ENCODE data around the gene CACNA2D3.

Gene CACNA2D3

DNA sequence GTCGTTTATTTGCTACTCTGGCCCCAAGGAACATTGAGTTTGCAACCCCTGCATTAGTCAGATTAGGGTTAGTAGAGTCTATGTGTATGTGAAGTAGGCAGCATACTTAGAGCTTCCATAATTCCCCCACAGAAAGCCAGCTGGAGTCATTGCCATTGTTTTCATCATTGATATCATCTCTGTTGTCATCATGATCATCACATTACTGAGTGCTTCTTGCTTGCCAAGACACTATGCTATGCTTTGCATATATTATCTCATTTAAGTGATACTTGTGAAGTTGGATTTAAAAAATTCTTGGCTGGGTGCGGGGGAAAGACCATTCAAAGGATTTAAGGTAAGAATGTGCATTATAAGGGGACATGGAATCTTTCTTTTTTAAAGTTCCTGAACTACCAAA lies 209.0 kb downstream of the CACNA2D3 start:
- no peaks in the 10 kb centered on the region for H3K9me3 ChIP-seq (ENCODE audit: control insufficient read depth in 2 of 2, low read length in 2 of 2)
- H3K4me3 ChIP-seq (ENCODE audit: low read length in 2 of 2): no peak overlapping the region
- no peak overlapping the region for H3K27ac ChIP-seq (ENCODE audit: low read length)
- H3K27me3 ChIP-seq (ENCODE audit: control insufficient read depth in 1 of 2, insufficient read depth in 2 of 2, low read length in 2 of 2): no peaks in the 10 kb centered on the region
- H3K36me3 ChIP-seq (ENCODE audit: control insufficient read depth in 2 of 2, insufficient read depth in 2 of 2, low read length in 2 of 2): no peaks in the 10 kb centered on the region
- H3K4me1 ChIP-seq (ENCODE audit: control insufficient read depth, insufficient read depth, low read length): no peaks in the 10 kb centered on the region
- H3K9ac ChIP-seq (ENCODE audit: low read length in 2 of 2): no peak overlapping the region

GRCh38 chr3:54337846-54338245 lies 215.5 kb downstream of the CACNA2D3 start:
- Histone ChIP-seq H3K36me3 (ENCODE audit: control insufficient read depth in 2 of 2, insufficient read depth in 2 of 2, low read length in 2 of 2) (no peaks in the 10 kb centered on the region), H3K27ac (ENCODE audit: low read length) (no peak overlapping the region), H3K4me1 (ENCODE audit: control insufficient read depth, insufficient read depth, low read length) (no peaks in the 10 kb centered on the region), H3K9me3 (ENCODE audit: control insufficient read depth in 2 of 2, low read length in 2 of 2) (no peaks in the 10 kb centered on the region), H3K4me3 (ENCODE audit: low read length in 2 of 2) (no peak overlapping the region), H3K9ac (ENCODE audit: low read length in 2 of 2) (no peak overlapping the region), H3K27me3 (ENCODE audit: control insufficient read depth in 1 of 2, insufficient read depth in 2 of 2, low read length in 2 of 2) (no peaks in the 10 kb centered on the region)

DNA sequence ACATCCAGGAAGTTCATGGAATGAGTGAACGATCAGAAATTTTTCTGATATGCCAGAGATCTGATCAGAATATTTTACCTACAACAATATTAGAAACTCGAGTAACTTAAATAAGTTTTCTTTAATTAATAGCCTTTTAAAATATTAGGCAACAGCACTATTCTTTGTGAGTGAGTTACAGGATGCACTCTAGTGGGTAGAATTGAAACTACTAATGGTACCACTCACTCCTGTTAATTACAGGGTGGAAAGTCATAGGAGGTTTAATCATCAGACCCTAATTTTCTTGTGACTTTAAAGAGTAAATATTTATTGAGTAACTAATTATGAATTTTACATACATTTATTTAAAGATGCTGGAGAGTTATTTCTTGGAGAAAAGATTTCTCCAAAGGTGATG lies 217.3 kb downstream of the CACNA2D3 start:
- Histone ChIP-seq H3K4me1 (ENCODE audit: control insufficient read depth, insufficient read depth, low read length) (no peaks in the 10 kb centered on the region), H3K27ac (ENCODE audit: low read length) (no peak overlapping the region), H3K9ac (ENCODE audit: low read length in 2 of 2) (no peak overlapping the region), H3K9me3 (ENCODE audit: control insufficient read depth in 2 of 2, low read length in 2 of 2) (no peaks in the 10 kb centered on the region), H3K36me3 (ENCODE audit: control insufficient read depth in 2 of 2, insufficient read depth in 2 of 2, low read length in 2 of 2) (no peaks in the 10 kb centered on the region), H3K4me3 (ENCODE audit: low read length in 2 of 2) (no peak overlapping the region), H3K27me3 (ENCODE audit: control insufficient read depth in 1 of 2, insufficient read depth in 2 of 2, low read length in 2 of 2) (no peaks in the 10 kb centered on the region)

GRCh38 chr3:54341811-54342210 lies 219.5 kb downstream of the CACNA2D3 start:
- H3K9me3 ChIP-seq (ENCODE audit: control insufficient read depth in 2 of 2, low read length in 2 of 2): no peaks in the 10 kb centered on the region
- no peak overlapping the region for H3K27ac ChIP-seq (ENCODE audit: low read length)
- no peaks in the 10 kb centered on the region for H3K4me1 ChIP-seq (ENCODE audit: control insufficient read depth, insufficient read depth, low read length)
- H3K27me3 ChIP-seq (ENCODE audit: control insufficient read depth in 1 of 2, insufficient read depth in 2 of 2, low read length in 2 of 2): no peaks in the 10 kb centered on the region
- no peaks in the 10 kb centered on the region for H3K36me3 ChIP-seq (ENCODE audit: control insufficient read depth in 2 of 2, insufficient read depth in 2 of 2, low read length in 2 of 2)
- no peak overlapping the region for H3K9ac ChIP-seq (ENCODE audit: low read length in 2 of 2)
- H3K4me3 ChIP-seq (ENCODE audit: low read length in 2 of 2): no peak overlapping the region

GRCh38 chr3:54342676-54343075 lies 220.3 kb downstream of the CACNA2D3 start:
- no peak overlapping the region for H3K9ac ChIP-seq (ENCODE audit: low read length in 2 of 2)
- no peaks in the 10 kb centered on the region for H3K27me3 ChIP-seq (ENCODE audit: control insufficient read depth in 1 of 2, insufficient read depth in 2 of 2, low read length in 2 of 2)
- no peak overlapping the region for H3K27ac ChIP-seq (ENCODE audit: low read length)
- H3K36me3 ChIP-seq (ENCODE audit: control insufficient read depth in 2 of 2, insufficient read depth in 2 of 2, low read length in 2 of 2): no peaks in the 10 kb centered on the region
- no peaks in the 10 kb centered on the region for H3K9me3 ChIP-seq (ENCODE audit: control insufficient read depth in 2 of 2, low read length in 2 of 2)
- no peaks in the 10 kb centered on the region for H3K4me1 ChIP-seq (ENCODE audit: control insufficient read depth, insufficient read depth, low read length)
- no peak overlapping the region for H3K4me3 ChIP-seq (ENCODE audit: low read length in 2 of 2)

- H3K9ac ChIP-seq (ENCODE audit: low read length in 2 of 2): no peak overlapping the region
- H3K36me3 ChIP-seq (ENCODE audit: control insufficient read depth in 2 of 2, insufficient read depth in 2 of 2, low read length in 2 of 2): no peaks in the 10 kb centered on the region
- H3K4me3 ChIP-seq (ENCODE audit: low read length in 2 of 2): no peak overlapping the region
- H3K4me1 ChIP-seq (ENCODE audit: control insufficient read depth, insufficient read depth, low read length): no peaks in the 10 kb centered on the region
- no peaks in the 10 kb centered on the region for H3K9me3 ChIP-seq (ENCODE audit: control insufficient read depth in 2 of 2, low read length in 2 of 2)
- no peak overlapping the region for H3K27ac ChIP-seq (ENCODE audit: low read length)
- H3K27me3 ChIP-seq (ENCODE audit: control insufficient read depth in 1 of 2, insufficient read depth in 2 of 2, low read length in 2 of 2): no peaks in the 10 kb centered on the region
These were observed 221.1 kb downstream of the CACNA2D3 start for GRCh38 chr3:54343495-54343894.

GRCh38 chr3:54344601-54345231 lies 222.4 kb downstream of the CACNA2D3 start:
- Histone ChIP-seq H3K27ac (ENCODE audit: low read length) (no peak overlapping the region), H3K27me3 (ENCODE audit: control insufficient read depth in 1 of 2, insufficient read depth in 2 of 2, low read length in 2 of 2) (no peaks in the 10 kb centered on the region), H3K9ac (ENCODE audit: low read length in 2 of 2) (no peak overlapping the region), H3K36me3 (ENCODE audit: control insufficient read depth in 2 of 2, insufficient read depth in 2 of 2, low read length in 2 of 2) (no peaks in the 10 kb centered on the region), H3K4me3 (ENCODE audit: low read length in 2 of 2) (no peak overlapping the region), H3K9me3 (ENCODE audit: control insufficient read depth in 2 of 2, low read length in 2 of 2) (no peaks in the 10 kb centered on the region), H3K4me1 (ENCODE audit: control insufficient read depth, insufficient read depth, low read length) (no peaks in the 10 kb centered on the region)

DNA sequence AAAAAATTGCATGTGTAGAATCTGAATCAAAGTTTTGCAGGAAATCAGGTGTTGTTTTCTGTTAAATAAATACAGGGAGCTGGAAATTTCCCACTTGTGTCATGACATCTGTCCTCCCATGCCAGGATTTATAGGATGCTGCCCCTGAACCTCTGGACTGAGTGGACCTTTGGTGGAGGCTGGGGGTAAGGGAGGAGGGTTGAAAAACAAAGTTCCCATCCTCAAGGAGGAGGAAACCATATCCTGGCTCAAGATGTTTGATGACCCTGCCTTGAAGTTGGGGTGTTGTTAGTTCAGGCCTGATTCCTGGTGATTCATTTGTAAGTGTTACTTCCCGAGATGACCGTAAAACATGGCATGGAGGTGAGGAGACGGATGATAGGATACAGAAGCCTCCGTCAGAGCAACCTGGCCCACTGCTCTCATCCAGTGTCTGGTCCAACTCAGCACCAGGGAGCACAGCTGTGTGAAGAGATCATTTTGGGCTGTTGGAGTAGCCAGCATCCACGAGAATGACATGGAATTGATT lies 223.6 kb downstream of the CACNA2D3 start:
- Histone ChIP-seq H3K27me3 (ENCODE audit: control insufficient read depth in 1 of 2, insufficient read depth in 2 of 2, low read length in 2 of 2) (no peaks in the 10 kb centered on the region), H3K4me3 (ENCODE audit: low read length in 2 of 2) (no peak overlapping the region), H3K4me1 (ENCODE audit: control insufficient read depth, insufficient read depth, low read length) (no peaks in the 10 kb centered on the region), H3K27ac (ENCODE audit: low read length) (no peak overlapping the region), H3K9ac (ENCODE audit: low read length in 2 of 2) (no peak overlapping the region), H3K36me3 (ENCODE audit: control insufficient read depth in 2 of 2, insufficient read depth in 2 of 2, low read length in 2 of 2) (no peaks in the 10 kb centered on the region), H3K9me3 (ENCODE audit: control insufficient read depth in 2 of 2, low read length in 2 of 2) (no peaks in the 10 kb centered on the region)

- H3K27me3 ChIP-seq (ENCODE audit: control insufficient read depth in 1 of 2, insufficient read depth in 2 of 2, low read length in 2 of 2): no peaks in the 10 kb centered on the region
- H3K4me1 ChIP-seq (ENCODE audit: control insufficient read depth, insufficient read depth, low read length): no peaks in the 10 kb centered on the region
- no peak overlapping the region for H3K4me3 ChIP-seq (ENCODE audit: low read length in 2 of 2)
- H3K9me3 ChIP-seq (ENCODE audit: control insufficient read depth in 2 of 2, low read length in 2 of 2): no peaks in the 10 kb centered on the region
- no peak overlapping the region for H3K9ac ChIP-seq (ENCODE audit: low read length in 2 of 2)
- no peak overlapping the region for H3K27ac ChIP-seq (ENCODE audit: low read length)
- no peaks in the 10 kb centered on the region for H3K36me3 ChIP-seq (ENCODE audit: control insufficient read depth in 2 of 2, insufficient read depth in 2 of 2, low read length in 2 of 2)
These were observed 224.7 kb downstream of the CACNA2D3 start for GRCh38 chr3:54347060-54347459.

DNA sequence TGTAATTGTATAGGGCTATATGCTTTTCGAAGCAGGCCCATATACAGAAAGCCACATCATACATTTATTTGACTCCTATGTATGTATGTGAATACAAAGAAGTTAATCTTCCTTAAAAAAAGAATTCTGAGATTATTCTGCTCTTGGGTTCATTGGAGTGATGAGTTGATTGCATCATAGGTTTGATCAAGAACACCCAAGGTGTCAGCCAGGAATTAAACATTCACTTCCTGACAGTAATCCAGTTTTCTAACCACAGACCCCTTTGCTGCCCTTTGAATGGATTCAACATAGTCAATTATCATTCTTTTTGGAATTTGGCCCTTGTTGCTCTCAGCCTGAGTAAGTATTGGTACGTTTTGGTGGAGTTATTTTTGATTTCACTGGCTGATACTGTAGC lies 225.6 kb downstream of the CACNA2D3 start:
- Histone ChIP-seq H3K27me3 (ENCODE audit: control insufficient read depth in 1 of 2, insufficient read depth in 2 of 2, low read length in 2 of 2) (no peaks in the 10 kb centered on the region), H3K27ac (ENCODE audit: low read length) (no peak overlapping the region), H3K4me3 (ENCODE audit: low read length in 2 of 2) (no peak overlapping the region), H3K4me1 (ENCODE audit: control insufficient read depth, insufficient read depth, low read length) (no peaks in the 10 kb centered on the region), H3K9ac (ENCODE audit: low read length in 2 of 2) (no peak overlapping the region), H3K36me3 (ENCODE audit: control insufficient read depth in 2 of 2, insufficient read depth in 2 of 2, low read length in 2 of 2) (no peaks in the 10 kb centered on the region), H3K9me3 (ENCODE audit: control insufficient read depth in 2 of 2, low read length in 2 of 2) (no peaks in the 10 kb centered on the region)

DNA sequence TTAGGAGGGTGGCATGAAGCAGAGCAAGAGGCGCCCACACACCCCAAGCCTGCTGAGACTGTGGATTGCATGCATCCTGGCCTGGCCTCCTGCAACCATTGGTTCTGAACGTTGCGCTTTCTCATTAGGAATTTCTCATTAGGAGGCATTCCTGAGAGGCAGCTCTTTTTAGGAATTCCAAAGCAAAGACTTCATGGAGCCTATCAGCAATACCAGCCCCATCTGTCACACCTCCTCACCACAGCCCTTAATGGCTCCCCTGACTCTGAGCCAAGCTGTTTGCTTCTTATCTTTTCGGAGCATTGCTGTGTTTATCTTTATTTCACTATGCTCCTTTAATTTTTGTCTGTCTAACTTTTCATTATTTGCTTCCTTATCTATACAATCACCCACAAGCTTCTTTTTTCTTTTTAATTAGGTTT lies 226.9 kb downstream of the CACNA2D3 start:
- no peaks in the 10 kb centered on the region for H3K9me3 ChIP-seq (ENCODE audit: control insufficient read depth in 2 of 2, low read length in 2 of 2)
- no peaks in the 10 kb centered on the region for H3K4me1 ChIP-seq (ENCODE audit: control insufficient read depth, insufficient read depth, low read length)
- H3K9ac ChIP-seq (ENCODE audit: low read length in 2 of 2): no peak overlapping the region
- H3K27me3 ChIP-seq (ENCODE audit: control insufficient read depth in 1 of 2, insufficient read depth in 2 of 2, low read length in 2 of 2): no peaks in the 10 kb centered on the region
- H3K36me3 ChIP-seq (ENCODE audit: control insufficient read depth in 2 of 2, insufficient read depth in 2 of 2, low read length in 2 of 2): no peaks in the 10 kb centered on the region
- H3K4me3 ChIP-seq (ENCODE audit: low read length in 2 of 2): no peak overlapping the region
- H3K27ac ChIP-seq (ENCODE audit: low read length): no peak overlapping the region

All from stomach smooth muscle (tissue), 2 donors.